ENCODE results near the gene WDPCP. TPM values are rescaled to one million over a fixed set of nuclear protein-coding genes. Genes with fewer than 3 reads are reported as not detected.

WDPCP gene
- polyA plus RNA-seq, 1 donor from 2014 or later = 8.9 TPM

DNA sequence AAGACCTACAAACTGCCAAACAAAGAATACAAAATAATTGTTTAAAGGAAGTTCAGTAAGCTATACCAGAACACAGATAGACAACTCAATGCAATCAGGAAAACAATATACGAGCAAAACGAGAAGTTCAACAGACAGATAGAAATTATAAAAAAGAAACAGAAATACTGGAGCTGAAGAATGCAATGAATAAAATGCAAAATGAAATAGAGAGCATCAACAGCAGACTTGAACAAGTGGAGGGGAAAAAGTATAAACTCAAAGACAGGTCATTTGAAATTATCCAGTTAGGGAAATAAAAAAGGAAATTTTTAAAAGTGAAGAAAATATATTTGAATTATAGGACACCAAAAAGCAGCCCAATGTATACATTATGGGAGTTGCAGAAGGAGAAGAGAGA, 44.1 kb upstream of the WDPCP start:
- H3K27me3 ChIP-seq (ENCODE audit: insufficient read depth, low read depth, low read length) = no peaks in the 10 kb centered on the region

GRCh38 chr2:63631501-63631900, 43.2 kb upstream of the WDPCP start:
- H3F3A ChIP-seq (ENCODE audit: insufficient read depth, low read length, poor library complexity, severe bottlenecking) = no peaks in the 10 kb centered on the region
- no peaks in the 10 kb centered on the region for H3K9me2 ChIP-seq (ENCODE audit: insufficient read depth, low read length)
- H4K20me1 ChIP-seq (ENCODE audit: insufficient read depth) = no peaks in the 10 kb centered on the region
- H3K27me3 ChIP-seq (ENCODE audit: insufficient read depth, low read depth, low read length) = no peaks in the 10 kb centered on the region
- H3K36me3 ChIP-seq (ENCODE audit: insufficient read depth, low read length) = no peaks in the 10 kb centered on the region
- H3K4me3 ChIP-seq (ENCODE audit: low read length) = no peak overlapping the region
- no peak overlapping the region for H2AFZ ChIP-seq (ENCODE audit: low read depth, low read length)
- TF ChIP-seq EZH2 (IDR thresholded peaks at IDR 0.05; ENCODE audit: borderline replicate concordance, insufficient read depth, low read length, poor library complexity, severe bottlenecking) (no peak), TAF1 (IDR thresholded peaks at IDR 0.05; ENCODE audit: low read depth) (no peak)
- TF ChIP-seq, protein P1, sequence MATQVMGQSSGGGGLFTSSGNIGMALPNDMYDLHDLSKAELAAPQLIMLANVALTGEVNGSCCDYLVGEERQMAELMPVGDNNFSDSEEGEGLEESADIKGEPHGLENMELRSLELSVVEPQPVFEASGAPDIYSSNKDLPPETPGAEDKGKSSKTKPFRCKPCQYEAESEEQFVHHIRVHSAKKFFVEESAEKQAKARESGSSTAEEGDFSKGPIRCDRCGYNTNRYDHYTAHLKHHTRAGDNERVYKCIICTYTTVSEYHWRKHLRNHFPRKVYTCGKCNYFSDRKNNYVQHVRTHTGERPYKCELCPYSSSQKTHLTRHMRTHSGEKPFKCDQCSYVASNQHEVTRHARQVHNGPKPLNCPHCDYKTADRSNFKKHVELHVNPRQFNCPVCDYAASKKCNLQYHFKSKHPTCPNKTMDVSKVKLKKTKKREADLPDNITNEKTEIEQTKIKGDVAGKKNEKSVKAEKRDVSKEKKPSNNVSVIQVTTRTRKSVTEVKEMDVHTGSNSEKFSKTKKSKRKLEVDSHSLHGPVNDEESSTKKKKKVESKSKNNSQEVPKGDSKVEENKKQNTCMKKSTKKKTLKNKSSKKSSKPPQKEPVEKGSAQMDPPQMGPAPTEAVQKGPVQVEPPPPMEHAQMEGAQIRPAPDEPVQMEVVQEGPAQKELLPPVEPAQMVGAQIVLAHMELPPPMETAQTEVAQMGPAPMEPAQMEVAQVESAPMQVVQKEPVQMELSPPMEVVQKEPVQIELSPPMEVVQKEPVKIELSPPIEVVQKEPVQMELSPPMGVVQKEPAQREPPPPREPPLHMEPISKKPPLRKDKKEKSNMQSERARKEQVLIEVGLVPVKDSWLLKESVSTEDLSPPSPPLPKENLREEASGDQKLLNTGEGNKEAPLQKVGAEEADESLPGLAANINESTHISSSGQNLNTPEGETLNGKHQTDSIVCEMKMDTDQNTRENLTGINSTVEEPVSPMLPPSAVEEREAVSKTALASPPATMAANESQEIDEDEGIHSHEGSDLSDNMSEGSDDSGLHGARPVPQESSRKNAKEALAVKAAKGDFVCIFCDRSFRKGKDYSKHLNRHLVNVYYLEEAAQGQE (IDR thresholded peaks at IDR 0.05; ENCODE audit: borderline replicate concordance) = no peak
- H3K4me2 ChIP-seq (ENCODE audit: low read length) = no peak overlapping the region
- no peaks in the 10 kb centered on the region for H3K79me2 ChIP-seq (replicated peaks; ENCODE audit: insufficient read depth, low read length)
- no peaks in the 10 kb centered on the region for H3K9me3 ChIP-seq (ENCODE audit: low read length)
- H3K27ac ChIP-seq (ENCODE audit: low read length) = no peak overlapping the region
- no peak overlapping the region for H3K9ac ChIP-seq (ENCODE audit: low read length)

More for the DNA sequence above, 44.1 kb upstream of the WDPCP start:
- Histone ChIP-seq H3K4me2 (ENCODE audit: low read length) (no peak overlapping the region), H3K9ac (ENCODE audit: low read length) (no peak overlapping the region), H3K79me2 (replicated peaks; ENCODE audit: insufficient read depth, low read length) (no peaks in the 10 kb centered on the region), H2AFZ (ENCODE audit: low read depth, low read length) (no peak overlapping the region), H3K9me3 (ENCODE audit: low read length) (no peaks in the 10 kb centered on the region), H3K36me3 (ENCODE audit: insufficient read depth, low read length) (no peaks in the 10 kb centered on the region), H3K9me2 (ENCODE audit: insufficient read depth, low read length) (no peaks in the 10 kb centered on the region), H3F3A (ENCODE audit: insufficient read depth, low read length, poor library complexity, severe bottlenecking) (no peaks in the 10 kb centered on the region), H4K20me1 (ENCODE audit: insufficient read depth) (no peaks in the 10 kb centered on the region), H3K4me3 (ENCODE audit: low read length) (no peak overlapping the region), H3K27ac (ENCODE audit: low read length) (no peak overlapping the region)
- TF ChIP-seq POLR2AphosphoS5 (IDR thresholded peaks at IDR 0.05) (no peak), EZH2 (IDR thresholded peaks at IDR 0.05; ENCODE audit: borderline replicate concordance, insufficient read depth, low read length, poor library complexity, severe bottlenecking) (no peak), SMC3 (conservative IDR thresholded peaks at IDR 0.05; ENCODE audit: poor library complexity) (no peak), TAF1 (IDR thresholded peaks at IDR 0.05; ENCODE audit: low read depth) (no peak), MXI1 (conservative IDR thresholded peaks at IDR 0.05; ENCODE audit: poor library complexity, severe bottlenecking) (no peak)

DNA sequence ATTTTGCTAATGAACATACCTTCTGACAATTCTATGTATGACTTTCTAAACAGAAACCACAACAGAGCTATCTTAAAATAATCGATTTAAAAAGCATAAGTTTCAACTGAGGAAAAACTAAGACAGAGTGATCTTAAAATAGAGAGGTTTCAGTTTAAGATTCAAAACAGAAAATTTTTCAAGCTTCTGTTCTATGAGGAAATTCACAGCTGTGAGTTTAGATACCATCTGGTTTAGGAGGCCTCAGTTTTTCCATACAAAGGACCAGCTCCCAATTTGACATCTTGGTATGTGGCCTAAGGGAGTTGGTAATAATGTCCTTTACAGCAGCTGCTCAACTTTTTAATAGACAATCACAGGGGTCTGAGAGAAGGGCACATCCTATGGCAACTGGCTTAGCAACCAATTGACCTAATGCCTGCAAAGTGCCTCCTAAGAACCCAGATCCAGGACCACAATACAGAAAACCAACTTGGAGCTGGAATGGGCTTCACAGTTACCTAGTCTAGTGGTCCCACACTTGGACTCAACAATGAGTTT, 40.2 kb upstream of the WDPCP start:
- H4K20me1 ChIP-seq (ENCODE audit: insufficient read depth) = no peaks in the 10 kb centered on the region
- no peaks in the 10 kb centered on the region for H3K9me3 ChIP-seq (ENCODE audit: low read length)
- no peaks in the 10 kb centered on the region for H3F3A ChIP-seq (ENCODE audit: insufficient read depth, low read length, poor library complexity, severe bottlenecking)
- H3K27me3 ChIP-seq (ENCODE audit: insufficient read depth, low read depth, low read length) = no peaks in the 10 kb centered on the region
- H3K4me3 ChIP-seq (ENCODE audit: low read length) = no peak overlapping the region
- no peaks in the 10 kb centered on the region for H3K36me3 ChIP-seq (ENCODE audit: insufficient read depth, low read length)
- no peak overlapping the region for H3K27ac ChIP-seq (ENCODE audit: low read length)
- H3K79me2 ChIP-seq (replicated peaks; ENCODE audit: insufficient read depth, low read length) = no peaks in the 10 kb centered on the region
- TF ChIP-seq POLR2AphosphoS5 (IDR thresholded peaks at IDR 0.05) (no peak), EP300 (conservative IDR thresholded peaks at IDR 0.05; ENCODE audit: poor library complexity, severe bottlenecking) (no peak), SMC3 (conservative IDR thresholded peaks at IDR 0.05; ENCODE audit: poor library complexity) (no peak), TAF1 (IDR thresholded peaks at IDR 0.05; ENCODE audit: low read depth) (no peak), MXI1 (conservative IDR thresholded peaks at IDR 0.05; ENCODE audit: poor library complexity, severe bottlenecking) (no peak), EZH2 (IDR thresholded peaks at IDR 0.05; ENCODE audit: borderline replicate concordance, insufficient read depth, low read length, poor library complexity, severe bottlenecking) (no peak), RAD21 (conservative IDR thresholded peaks at IDR 0.05) (no peak)
- TF ChIP-seq, protein P2, sequence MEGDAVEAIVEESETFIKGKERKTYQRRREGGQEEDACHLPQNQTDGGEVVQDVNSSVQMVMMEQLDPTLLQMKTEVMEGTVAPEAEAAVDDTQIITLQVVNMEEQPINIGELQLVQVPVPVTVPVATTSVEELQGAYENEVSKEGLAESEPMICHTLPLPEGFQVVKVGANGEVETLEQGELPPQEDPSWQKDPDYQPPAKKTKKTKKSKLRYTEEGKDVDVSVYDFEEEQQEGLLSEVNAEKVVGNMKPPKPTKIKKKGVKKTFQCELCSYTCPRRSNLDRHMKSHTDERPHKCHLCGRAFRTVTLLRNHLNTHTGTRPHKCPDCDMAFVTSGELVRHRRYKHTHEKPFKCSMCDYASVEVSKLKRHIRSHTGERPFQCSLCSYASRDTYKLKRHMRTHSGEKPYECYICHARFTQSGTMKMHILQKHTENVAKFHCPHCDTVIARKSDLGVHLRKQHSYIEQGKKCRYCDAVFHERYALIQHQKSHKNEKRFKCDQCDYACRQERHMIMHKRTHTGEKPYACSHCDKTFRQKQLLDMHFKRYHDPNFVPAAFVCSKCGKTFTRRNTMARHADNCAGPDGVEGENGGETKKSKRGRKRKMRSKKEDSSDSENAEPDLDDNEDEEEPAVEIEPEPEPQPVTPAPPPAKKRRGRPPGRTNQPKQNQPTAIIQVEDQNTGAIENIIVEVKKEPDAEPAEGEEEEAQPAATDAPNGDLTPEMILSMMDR (IDR thresholded peaks at IDR 0.05; ENCODE audit: poor library complexity, severe bottlenecking) = no peak
- TF ChIP-seq, protein P1 (IDR thresholded peaks at IDR 0.05; ENCODE audit: borderline replicate concordance) = no peak
- H2AFZ ChIP-seq (ENCODE audit: low read depth, low read length) = no peak overlapping the region
- no peaks in the 10 kb centered on the region for H3K9me2 ChIP-seq (ENCODE audit: insufficient read depth, low read length)
- no peak overlapping the region for H3K9ac ChIP-seq (ENCODE audit: low read length)
- H3K4me2 ChIP-seq (ENCODE audit: low read length) = no peak overlapping the region

Data from neural cell (in vitro differentiated cells).